ENCODE data around the gene MTA3.

MTA3 gene

DNA sequence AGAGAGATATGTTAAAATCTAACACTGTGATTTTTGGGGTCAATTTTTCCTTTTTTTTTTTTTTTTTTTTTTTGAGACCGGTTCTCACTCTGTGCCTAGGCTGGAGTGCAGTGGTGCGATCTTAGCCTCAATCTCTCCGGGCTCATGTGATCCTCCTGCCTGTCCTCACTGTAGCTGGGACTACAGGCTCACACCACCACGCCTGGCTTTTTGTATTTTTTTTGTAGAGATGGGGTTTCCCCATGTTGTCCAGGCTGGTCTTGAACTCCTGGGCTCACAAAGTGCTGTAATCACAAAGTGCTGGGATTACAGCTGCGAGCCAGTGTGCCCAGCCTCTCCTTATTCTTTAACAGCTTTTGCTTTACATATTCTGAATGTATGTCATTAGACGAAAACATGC, 226.8 kb downstream of the MTA3 start:
- TF ChIP-seq ZBTB7A (IDR thresholded peaks at IDR 0.05; ENCODE audit: low read depth) (no peak), RAD21 (IDR thresholded peaks at IDR 0.05; ENCODE audit: low read depth) (no peak), CEBPB (IDR thresholded peaks at IDR 0.05) (no peak), NFIC (IDR thresholded peaks at IDR 0.05) (no peak), FOXM1 (IDR thresholded peaks at IDR 0.05; ENCODE audit: borderline replicate concordance, low read depth) (no peak), TAF1 (IDR thresholded peaks at IDR 0.05; ENCODE audit: low read depth) (no peak), YY1 (IDR thresholded peaks at IDR 0.05; ENCODE audit: low read depth) (no peak), TCF12 (IDR thresholded peaks at IDR 0.05; ENCODE audit: low read depth) (no peak), EGR1 (IDR thresholded peaks at IDR 0.05) (no peak), EP300 (IDR thresholded peaks at IDR 0.05; ENCODE audit: borderline replicate concordance) (no peak)
- TF ChIP-seq, protein P1, sequence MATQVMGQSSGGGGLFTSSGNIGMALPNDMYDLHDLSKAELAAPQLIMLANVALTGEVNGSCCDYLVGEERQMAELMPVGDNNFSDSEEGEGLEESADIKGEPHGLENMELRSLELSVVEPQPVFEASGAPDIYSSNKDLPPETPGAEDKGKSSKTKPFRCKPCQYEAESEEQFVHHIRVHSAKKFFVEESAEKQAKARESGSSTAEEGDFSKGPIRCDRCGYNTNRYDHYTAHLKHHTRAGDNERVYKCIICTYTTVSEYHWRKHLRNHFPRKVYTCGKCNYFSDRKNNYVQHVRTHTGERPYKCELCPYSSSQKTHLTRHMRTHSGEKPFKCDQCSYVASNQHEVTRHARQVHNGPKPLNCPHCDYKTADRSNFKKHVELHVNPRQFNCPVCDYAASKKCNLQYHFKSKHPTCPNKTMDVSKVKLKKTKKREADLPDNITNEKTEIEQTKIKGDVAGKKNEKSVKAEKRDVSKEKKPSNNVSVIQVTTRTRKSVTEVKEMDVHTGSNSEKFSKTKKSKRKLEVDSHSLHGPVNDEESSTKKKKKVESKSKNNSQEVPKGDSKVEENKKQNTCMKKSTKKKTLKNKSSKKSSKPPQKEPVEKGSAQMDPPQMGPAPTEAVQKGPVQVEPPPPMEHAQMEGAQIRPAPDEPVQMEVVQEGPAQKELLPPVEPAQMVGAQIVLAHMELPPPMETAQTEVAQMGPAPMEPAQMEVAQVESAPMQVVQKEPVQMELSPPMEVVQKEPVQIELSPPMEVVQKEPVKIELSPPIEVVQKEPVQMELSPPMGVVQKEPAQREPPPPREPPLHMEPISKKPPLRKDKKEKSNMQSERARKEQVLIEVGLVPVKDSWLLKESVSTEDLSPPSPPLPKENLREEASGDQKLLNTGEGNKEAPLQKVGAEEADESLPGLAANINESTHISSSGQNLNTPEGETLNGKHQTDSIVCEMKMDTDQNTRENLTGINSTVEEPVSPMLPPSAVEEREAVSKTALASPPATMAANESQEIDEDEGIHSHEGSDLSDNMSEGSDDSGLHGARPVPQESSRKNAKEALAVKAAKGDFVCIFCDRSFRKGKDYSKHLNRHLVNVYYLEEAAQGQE (IDR thresholded peaks at IDR 0.05; ENCODE audit: low read depth) = no peak

DNA sequence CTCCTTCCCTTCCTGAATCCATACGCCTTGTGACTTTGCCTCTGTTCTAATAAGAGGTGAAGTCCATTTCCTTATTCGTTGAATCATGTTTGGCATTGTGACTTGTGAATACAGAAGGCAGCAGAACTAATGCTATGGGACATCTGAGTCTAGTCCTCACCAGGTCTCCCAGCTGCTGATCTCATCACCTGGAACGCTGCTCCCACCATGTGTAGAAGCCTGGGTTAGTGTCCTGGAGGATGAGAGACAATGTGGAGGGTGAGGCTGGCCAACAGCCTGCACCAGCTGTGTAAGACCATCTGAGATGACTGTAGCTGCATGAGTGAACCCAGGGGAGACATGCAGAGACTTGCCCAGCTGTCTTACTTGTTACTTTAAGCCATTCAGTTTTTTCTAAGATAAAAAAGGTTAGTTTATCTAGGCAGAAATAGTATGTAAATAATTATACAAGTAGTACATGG, 227.4 kb downstream of the MTA3 start:
- TF ChIP-seq TEAD4 (IDR thresholded peaks at IDR 0.05) (no peak), TCF12 (IDR thresholded peaks at IDR 0.05; ENCODE audit: low read depth) (no peak), ZBTB7A (IDR thresholded peaks at IDR 0.05; ENCODE audit: low read depth) (no peak), NFIC (IDR thresholded peaks at IDR 0.05) (no peak), RAD21 (IDR thresholded peaks at IDR 0.05; ENCODE audit: low read depth) (no peak), CEBPB (IDR thresholded peaks at IDR 0.05) (no peak)

DNA sequence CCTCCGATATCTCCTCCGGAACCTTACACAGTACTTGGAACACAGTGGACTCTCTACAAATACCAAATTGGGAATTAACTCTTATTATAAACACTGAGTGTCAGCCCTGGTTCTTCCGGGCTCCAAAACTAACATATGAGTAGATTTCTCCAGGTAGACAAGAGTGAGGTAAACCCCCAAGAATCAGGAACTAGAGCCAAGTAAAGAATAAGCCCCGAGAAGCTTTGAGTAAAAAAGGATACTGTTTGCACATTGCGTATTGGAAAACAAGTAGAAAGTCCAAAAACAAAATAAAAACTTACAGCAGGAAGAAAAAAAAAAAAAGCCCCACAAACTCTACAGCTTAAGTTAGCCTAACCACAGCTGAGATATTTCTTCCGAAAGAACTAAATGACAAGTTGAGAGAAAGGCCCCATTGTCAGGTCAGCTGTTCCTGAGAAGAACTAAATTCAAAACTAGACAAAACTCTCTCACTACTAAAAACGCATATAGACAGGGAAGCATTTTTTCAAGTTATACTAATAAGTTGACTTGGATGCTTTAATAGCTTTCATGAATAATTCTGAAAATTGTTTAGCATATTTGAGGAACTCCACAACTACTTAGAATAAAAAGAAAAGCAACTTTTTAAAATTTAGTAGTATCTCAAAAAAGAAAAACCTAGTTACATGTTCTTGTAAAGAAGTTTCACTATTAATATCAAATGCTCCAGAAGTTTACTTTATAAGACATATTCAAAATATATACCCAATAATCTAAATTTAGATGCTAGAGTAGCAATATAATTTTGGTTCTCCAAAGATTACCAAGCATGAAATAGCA, 228.2 kb downstream of the MTA3 start:
- TF ChIP-seq NFIC (IDR thresholded peaks at IDR 0.05) = no peak
- TF ChIP-seq CREB1 (IDR thresholded peaks at IDR 0.05; ENCODE audit: low read depth) = no peak
- no peak for TF ChIP-seq FOXM1 (IDR thresholded peaks at IDR 0.05; ENCODE audit: borderline replicate concordance, low read depth)
- TF ChIP-seq, protein P2, sequence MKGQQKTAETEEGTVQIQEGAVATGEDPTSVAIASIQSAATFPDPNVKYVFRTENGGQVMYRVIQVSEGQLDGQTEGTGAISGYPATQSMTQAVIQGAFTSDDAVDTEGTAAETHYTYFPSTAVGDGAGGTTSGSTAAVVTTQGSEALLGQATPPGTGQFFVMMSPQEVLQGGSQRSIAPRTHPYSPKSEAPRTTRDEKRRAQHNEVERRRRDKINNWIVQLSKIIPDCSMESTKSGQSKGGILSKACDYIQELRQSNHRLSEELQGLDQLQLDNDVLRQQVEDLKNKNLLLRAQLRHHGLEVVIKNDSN (IDR thresholded peaks at IDR 0.05) = no peak
- TF ChIP-seq, protein P1 (IDR thresholded peaks at IDR 0.05; ENCODE audit: low read depth) = no peak
- TF ChIP-seq RAD21 (IDR thresholded peaks at IDR 0.05; ENCODE audit: low read depth) = no peak
- TF ChIP-seq TAF1 (IDR thresholded peaks at IDR 0.05; ENCODE audit: low read depth) = no peak
- TF ChIP-seq TCF12 (IDR thresholded peaks at IDR 0.05; ENCODE audit: low read depth) = no peak
- TF ChIP-seq EP300 (IDR thresholded peaks at IDR 0.05; ENCODE audit: borderline replicate concordance) = no peak
- no peak for TF ChIP-seq ZBTB7A (IDR thresholded peaks at IDR 0.05; ENCODE audit: low read depth)
- TF ChIP-seq, protein P3, sequence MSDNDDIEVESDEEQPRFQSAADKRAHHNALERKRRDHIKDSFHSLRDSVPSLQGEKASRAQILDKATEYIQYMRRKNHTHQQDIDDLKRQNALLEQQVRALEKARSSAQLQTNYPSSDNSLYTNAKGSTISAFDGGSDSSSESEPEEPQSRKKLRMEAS (IDR thresholded peaks at IDR 0.05) = no peak
- TF ChIP-seq EGR1 (IDR thresholded peaks at IDR 0.05) = no peak
- no peak for TF ChIP-seq TEAD4 (IDR thresholded peaks at IDR 0.05)
- no peak for TF ChIP-seq CEBPB (IDR thresholded peaks at IDR 0.05)
- TF ChIP-seq YY1 (IDR thresholded peaks at IDR 0.05; ENCODE audit: low read depth) = no peak

DNA sequence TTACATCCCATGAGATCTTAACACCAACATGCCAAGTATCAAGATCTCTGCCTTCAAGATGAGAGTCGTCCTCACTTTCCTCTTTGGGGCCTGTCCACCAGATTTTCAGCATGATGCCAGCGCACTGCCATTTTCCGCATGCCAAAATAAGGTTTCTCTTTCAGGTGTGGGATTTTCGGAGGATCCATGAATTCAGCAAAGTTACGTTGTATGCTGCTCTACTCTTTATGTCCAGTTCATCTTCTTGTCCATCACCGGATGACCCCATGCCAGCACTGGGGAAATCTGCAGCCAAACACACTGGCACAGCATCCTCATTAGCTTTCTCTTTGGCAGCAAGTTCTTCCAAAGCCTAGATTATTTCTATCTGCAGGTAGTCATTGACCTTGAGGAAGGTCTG, 228.8 kb downstream of the MTA3 start:
- no peak for TF ChIP-seq CEBPB (IDR thresholded peaks at IDR 0.05)
- no peak for TF ChIP-seq TAF1 (IDR thresholded peaks at IDR 0.05; ENCODE audit: low read depth)
- TF ChIP-seq YY1 (IDR thresholded peaks at IDR 0.05; ENCODE audit: low read depth) = no peak
- TF ChIP-seq, protein P1 (IDR thresholded peaks at IDR 0.05; ENCODE audit: low read depth) = no peak
- no peak for TF ChIP-seq ZBTB7A (IDR thresholded peaks at IDR 0.05; ENCODE audit: low read depth)
- no peak for TF ChIP-seq NFIC (IDR thresholded peaks at IDR 0.05)
- no peak for TF ChIP-seq TEAD4 (IDR thresholded peaks at IDR 0.05)

DNA sequence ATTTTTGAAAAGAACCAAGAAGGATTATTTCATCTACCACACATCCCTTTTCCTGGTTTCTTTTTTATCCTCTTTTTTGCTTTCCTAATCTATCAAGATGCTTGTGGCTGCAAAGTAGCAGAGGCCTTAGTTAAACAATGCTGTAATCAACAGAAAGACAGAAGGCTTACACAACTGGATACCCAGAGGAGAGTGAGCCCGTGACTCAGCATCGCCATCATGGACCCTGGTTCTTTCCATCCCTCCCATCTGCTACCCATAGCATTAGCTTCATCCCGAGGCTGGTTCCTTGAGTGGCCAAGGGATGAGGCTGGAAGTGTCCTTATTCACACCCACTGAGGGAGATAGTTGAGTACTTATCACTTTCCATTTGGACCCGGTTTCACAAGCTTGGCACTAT, 231.4 kb downstream of the MTA3 start:
- TF ChIP-seq, protein P2 (IDR thresholded peaks at IDR 0.05) = no peak
